Fibroblast of peridontal ligament (primary cell): ENCODE results near the gene USP8.
"Not testable (repeated sequence)": the region's sequence is repeated elsewhere in the genome, so short reads cannot be mapped to it uniquely, and the experiment has no call there.

ENCODE experiments used
- DNase-seq: peaks from one replicate; pipeline ENCODE4 v3.0.0-alpha.2; 2010; ENCODE audit errors: extremely low read depth

Gene USP8

DNA sequence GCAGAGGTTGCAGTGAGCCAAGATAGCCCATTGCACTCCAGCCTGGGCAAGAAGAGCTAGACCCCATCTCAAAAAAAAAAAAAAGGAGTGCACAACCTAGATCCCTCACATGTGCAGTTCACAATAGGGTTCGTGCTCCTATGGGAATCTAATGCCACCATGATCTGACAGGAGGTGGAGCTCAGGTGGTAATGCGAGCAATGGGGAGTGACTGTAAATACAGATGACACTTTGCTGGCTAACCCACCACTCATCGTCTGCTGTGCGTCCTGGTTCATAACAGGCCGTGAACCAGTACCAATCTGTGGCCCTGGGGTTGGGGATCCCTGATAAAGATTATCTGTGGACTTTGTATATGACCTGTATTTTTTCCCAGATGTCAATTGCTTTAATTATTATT lies 16.7 kb downstream of the USP8 start:
- DNase-seq = no peak

DNA sequence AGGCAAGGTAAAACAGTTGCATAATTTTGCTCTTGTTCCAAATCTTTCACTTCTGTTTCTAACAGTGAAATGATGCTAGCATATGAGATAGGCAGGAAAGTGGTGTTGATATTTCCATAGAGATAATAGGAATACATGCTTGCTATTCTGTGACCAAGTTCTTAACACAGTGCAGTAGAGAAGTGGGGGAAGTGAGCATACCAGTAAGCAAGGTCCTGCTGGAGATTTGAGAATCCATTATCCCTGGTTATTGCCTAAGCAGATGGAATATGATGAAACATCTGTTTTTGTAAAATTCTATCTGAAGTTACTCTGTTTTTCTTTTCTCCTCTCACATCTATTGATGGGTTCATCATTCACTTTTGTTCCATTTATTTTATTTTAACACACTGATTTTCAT lies 28.7 kb downstream of the USP8 start:
- peak; percentile 64 for DNase-seq

DNA sequence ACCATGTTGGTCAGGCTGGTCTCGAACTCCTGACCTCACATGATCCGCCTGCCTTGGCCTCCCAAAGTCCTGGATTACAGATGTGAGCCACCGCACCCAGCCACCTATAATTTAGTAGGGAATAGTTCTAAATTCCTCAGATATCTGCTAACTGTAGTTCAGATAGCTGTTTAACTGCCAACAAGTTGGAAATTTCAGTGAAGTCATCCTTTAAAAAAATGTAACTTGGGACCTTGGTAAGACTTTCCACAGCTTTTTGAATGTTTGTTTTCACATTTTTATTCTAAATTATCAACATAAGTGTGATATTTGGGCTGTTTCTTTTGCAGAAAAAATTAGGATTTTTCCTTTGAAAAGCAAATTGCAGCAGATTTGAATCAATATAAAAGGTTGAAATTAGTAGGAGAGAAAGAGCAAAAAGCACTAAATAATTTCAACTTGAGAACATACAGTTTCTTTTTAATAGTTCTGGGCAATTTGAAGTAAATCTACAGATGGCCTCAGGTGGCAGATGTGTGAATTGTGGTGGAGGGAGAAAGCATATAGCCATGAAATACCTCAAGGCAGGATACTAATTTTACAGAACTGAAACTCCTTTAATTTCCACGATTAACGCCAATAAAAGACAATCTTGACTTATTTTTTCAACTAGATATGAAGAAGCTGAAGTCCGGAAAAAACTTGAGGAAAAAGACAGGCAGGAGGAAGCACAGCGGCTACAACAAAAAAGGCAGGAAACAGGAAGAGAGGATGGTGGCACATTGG lies 34.3 kb downstream of the USP8 start:
- DNase-seq = peak; percentile 43

DNA sequence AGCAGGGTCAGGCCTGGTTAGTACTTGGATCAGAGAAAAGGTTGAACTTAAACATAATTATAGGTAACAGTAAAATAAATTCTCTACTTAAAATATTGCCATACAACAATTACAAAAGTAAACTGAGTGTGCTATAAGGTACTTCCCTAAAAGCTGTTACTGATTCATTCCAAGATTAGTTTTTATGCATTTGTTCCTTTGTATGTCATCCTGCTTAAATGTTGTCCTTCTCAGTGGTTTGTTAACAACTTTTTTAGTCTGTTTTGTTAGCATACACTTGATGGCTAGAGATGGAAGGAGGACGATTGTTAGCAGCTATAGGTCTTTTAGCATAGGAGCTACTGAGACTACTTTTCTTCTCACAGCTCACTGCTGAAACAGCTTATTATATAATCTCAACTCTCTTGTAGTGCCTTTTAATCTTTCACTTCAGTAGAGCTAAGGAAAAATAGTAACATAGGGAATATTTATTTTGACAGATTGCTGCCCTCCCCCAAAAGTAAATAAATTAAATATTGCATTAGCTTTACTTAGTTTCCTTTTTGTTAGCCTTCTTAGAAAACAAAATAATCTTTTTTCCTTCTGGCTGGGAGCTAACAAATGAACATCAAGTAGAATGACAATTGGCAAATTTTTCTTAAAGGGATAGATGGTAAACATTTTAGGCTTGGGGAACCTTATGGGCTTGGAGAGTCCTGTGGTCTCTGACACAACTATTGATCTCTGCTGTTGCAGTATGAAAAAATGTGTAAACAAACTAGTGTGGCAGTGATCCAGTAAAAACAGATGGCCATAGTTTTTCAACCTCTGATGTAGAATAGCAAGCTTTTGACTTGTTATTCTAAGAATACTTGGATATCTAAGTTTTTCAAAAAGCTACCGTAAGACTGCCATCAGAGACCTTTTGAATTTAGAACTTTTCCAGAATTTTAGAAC lies 39.5 kb downstream of the USP8 start:
- DNase-seq = peak; percentile 78

DNA sequence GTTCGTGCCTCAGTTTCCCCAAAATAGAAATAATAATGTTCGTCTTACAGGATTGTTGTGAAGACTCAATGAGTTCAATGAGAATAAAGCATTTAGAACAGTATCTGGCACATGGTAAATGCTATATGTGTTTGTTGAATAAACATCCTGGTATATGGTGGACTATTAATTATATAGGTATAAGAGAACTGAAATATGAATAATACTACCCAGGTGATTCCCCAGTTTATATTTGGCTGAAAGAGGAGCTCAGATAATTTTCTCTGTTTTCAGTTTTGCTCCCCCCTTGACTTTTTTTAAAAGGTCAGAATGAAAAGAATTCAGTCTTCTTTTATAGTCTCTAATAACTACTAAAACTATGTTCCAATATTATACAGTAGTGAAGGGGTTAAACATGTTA lies 46.9 kb downstream of the USP8 start:
- DNase-seq = no peak

DNA sequence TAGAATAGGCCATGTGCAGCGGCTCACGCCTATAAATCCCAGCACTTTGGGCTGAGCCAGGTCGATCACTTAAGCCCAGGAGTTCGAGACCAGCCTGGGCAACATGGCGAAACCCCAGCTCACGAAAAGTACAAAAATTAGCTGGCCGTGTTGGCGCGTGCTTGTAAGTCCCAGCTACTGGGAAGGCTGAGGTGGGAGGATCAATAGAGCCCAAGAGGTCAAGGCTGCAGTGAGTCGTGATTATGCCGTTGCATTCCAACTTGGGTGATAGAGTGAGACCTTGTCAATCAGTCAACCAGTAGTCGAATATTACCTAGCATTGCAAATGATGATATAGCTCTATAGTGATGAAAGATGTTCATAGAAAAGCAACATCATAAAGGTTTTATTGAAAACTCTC lies 51.9 kb downstream of the USP8 start:
- DNase-seq = no peak

DNA sequence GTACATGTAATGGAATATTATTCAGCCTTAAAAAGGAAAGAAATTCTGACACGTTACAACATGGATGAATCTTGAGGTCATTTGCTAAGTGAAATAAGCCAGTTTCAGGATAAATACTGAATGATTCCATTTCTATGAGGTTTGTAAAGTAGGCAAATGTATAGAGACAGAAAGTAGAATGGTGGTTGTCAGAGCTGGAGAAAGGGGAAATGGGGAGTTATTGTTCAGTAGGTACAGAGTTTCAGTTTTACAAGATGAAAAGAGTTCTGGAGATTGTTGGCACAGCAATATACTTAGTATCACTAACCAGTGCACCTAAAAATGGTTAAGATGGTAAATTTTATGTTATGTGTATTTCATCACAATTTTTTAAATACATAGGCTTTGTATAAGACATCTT lies 60.6 kb downstream of the USP8 start:
- no peak for DNase-seq

DNA sequence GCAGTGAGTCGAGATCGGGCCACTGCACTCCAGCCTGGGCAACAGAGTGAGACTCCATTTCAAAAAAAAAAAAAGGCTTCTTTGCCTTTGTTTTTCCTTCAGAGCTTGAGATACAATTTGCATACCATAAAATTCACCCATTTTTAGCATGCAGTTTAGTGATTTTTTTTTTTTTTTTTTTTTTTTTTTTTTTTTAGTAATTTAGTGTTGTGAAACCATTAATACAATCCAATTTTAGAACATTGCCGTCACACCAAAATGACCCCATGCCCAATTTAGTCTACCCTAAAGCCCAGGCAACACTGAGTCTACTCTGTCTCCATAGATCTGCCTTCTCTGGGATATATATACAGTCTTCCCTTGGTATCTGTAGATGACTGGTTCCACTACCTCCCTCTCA lies 61.2 kb downstream of the USP8 start:
- no peak for DNase-seq

DNA sequence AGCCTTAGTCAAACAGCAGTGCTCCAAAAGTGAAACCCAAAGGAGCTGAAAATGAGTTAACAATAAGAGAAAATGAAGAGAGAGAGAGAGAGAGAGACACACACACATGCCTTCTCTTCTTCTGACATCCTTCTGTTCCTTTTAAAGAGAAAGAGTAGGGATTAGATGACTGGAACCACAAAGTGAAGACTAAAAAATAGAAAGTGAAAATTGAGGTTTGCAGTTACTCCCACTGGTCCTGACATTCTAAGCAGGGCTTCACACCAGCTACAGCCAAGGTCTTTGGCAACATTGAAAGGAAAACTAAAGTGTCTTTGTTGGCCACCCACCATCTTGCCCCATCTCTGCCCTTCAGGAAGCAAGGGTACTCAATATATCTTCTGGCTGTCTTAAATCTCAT lies 63.1 kb downstream of the USP8 start:
- no peak for DNase-seq

DNA sequence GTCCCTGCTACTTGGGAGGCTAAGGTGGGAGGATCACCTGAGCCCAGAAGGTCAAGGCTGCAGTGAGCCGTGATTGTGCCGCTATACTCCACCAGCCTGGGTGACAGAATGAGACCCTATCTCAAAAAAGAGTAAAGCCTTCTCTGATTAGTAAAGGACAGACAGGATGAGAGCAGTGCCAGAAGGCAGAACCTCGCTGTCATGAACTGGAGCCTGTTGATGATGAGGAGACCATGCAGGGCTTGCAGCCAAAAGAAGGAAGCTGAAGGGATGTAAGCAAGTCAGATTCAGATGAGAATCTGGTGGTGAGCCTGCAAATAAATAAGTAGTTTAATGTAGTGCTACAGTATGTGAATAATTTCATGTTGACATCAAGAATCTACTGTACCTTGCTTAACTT lies 69.4 kb downstream of the USP8 start:
- no peak for DNase-seq

DNA sequence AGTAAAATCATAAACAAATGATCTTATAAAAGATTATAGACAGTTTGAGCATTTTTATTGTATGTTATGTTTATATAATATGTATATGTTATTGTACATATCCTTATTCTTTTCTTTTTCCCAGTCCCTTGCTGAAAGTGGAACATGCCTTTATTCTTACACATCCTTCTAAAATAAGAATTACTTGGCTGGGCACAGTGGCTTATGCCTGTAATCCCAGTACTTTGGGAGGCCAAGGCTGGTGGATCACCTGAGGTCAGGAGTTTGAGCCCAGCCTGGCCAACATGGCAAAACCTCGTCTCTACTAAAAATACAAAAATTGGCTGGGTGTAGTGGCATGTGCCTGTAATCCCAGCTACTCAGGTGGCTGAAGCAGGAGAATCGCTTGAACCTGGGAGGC lies 70.3 kb downstream of the USP8 start:
- DNase-seq = not testable (repeated sequence)

DNA sequence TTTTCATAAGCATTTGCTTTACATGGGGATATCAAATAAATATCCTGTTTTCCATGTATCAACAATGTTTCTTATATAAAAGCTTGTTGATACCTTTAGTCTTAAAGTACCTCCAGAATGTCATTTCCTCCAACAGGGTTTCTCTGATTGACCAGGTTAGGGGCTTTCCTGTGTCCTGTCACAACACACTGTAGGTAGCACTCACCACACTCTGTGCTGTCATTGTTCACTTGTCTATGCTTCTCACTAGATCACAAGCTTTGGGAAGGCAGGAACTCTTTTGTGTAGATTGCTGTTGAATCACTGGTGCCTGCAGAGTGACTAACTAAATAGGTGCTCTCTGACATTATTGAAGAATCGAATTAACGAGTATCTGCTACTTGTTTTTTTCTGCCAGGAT lies 72.5 kb downstream of the USP8 start:
- DNase-seq = no peak

DNA sequence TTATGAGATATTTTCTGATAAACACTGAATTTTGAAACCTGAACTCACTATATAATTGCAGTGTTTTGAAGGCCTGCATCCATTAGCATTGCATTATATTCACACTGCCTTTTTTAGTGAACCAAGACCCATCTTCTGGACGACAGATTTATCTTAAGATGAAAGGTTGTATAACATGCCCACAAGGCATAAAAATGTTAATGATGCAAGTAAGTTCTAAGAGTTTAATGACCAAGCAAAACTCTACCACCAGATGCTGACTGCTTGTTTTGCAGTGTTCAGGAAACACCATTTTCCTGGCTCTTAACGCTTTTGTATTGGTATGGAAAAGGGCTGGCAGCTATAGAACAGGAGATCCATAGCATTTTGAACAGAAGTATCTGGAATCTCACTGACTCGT lies 76.1 kb downstream of the USP8 start:
- no peak for DNase-seq

DNA sequence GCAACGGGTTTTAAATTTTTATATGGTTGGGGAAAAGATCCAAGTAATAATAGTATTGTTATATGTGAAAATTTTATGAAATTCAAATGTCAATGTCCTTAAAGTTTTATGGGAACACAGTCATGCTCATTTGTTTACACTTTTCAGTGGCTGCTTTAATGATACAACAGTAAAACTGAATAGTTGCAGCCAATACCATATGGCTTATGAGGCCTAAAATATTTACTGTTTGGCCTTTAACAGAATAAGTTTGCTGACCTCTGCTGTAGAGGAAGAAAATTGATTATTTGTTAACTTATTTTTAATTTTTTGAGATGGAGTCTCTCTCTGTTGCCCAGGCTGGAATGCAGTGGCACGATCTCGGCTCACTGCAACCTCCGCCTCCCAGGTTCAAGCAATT lies 77.6 kb downstream of the USP8 start:
- DNase-seq = no peak

DNA sequence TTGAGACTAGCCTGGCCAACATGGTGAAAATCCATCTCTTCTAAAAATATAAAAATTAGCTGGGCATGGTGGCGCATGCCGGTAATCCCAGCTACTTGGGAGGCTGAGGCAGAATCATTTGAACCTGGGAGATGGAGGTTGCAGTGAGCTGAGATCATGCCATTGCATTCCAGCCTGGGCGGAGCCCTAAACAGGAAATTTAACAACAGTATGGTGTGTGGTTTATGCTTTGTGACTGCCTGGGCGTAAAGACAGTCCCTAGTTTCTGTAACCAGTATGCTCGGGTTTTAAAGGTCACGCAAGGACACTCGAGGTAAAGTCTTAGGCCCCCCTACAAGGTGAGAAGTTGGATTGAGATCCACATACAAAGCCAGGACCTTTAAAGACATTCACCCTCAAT lies 78.9 kb downstream of the USP8 start:
- no peak for DNase-seq

DNA sequence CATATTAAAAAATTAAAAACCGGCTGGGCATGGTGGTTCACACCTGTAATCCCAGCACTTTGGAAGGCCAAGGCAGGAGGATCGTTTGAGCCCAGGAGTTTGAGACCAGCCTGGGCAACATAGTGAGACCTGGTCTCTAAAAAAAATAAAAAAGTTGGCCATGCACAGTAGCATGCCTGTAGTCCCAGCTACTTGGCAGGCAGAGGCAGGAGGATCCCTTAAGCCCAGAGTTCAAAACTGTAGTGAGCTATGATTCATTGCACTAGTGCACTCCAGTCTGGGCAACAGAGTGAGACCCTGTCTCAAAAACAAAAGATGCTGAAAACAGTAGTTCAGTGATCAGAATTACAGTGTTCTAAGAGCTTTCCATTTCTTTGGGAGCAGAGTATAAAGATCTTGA lies 81.5 kb downstream of the USP8 start:
- DNase-seq = not testable (repeated sequence)

DNA sequence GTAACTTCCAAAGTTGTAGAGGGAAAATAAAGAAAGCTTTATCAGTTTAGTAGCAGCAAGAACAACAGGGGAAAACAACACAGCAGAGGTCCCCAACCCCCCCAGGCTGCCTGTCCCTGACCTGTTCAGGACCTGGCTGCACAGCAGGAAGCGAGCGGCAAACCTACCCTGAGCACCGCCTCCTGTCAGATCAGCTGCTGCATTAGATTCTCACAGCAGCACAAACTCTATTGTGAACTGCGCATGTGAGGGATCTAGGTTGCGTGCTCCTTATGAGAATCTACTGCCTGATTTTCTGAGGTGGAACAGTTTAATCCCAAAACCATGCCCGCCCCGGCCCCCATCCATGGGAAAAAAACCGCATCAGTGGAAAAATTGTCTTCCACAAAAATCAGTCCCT lies 81.9 kb downstream of the USP8 start:
- no peak for DNase-seq

DNA sequence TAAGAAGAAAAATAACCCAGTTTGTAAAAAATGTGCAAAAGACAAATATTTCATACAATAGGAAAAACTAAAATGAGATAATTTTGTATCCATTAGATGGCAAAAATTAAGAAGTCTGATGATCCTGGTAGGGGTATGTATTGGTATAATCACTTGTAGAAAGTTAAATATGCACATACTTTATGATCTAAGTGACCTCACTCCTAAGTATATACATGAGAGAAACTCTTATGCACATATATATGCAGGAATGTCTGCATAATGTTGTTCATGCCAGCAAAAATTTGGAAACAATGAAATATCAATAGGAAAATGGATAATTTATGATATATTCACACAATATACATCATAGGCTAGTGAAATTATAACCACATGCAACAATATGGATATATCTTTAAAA lies 88.8 kb downstream of the USP8 start:
- no peak for DNase-seq

DNA sequence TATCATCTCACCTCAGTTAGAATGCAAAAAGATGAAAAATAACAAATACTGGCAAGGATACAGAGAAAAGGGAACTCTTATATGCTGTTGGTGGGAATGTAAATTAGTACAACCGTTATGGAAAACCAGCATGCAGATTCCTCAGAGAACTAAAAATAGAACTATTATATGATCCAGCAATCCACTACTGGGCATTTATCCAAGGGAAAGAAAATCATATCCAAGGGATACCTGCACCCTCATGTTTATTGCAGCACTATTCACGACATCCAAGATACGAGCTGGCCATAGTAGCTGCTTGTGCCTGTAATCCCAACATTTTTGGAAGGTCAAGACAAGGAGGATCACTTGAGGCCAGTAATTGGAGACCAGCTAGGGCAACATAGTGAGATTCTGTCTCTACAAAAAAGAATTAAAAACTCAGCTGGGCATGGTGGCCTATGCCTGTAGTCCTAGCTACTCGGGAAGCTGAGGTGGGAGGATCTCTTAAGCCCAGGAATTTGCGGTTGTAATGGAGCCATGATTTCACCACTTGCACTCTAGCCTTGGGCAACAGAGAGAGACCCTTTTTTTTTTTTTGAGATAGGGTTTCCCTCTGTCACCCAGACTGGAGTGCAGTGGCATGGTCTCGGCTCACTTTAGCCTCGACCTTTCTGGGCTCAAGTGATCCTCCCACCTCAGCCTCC lies 95.7 kb downstream of the USP8 start:
- DNase-seq = peak; percentile 50

DNA sequence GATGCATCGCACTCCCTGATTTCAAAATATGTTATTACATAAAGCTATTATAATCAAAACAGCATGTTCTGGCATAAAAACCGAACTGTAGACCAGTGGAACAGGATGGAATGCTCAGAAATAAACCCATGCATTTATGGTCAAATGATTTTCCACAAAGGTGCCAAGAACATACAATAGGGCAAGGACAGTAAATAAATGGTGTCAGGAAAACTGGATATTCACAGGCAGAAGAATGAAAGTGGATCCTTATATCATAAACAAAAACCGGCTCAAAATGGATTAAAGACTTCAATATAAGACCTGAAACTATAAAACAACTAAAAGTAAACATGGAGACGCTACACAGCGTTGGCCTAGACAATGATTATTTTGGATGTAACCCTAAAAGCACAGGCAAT lies 99.6 kb downstream of the USP8 start:
- peak; percentile 93 for DNase-seq

DNA sequence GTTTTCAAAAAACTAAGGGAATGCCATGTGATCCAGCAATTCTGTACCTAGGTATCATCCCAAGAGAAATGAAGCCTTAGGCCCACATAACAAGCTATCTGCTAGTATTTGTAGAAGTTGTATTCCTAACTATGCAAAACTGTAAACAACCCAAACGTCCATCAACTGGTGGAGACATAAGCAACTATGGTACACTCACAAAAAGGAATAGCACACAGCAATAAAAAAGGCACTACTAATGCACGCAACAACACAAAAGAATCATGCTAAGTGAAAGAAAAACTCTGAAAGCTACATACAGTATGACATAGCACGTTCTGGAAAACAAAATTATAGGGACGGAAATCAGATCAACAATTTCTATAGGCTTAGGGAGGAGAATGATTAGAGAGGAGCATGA lies 107.0 kb downstream of the USP8 start:
- DNase-seq = no peak

DNA sequence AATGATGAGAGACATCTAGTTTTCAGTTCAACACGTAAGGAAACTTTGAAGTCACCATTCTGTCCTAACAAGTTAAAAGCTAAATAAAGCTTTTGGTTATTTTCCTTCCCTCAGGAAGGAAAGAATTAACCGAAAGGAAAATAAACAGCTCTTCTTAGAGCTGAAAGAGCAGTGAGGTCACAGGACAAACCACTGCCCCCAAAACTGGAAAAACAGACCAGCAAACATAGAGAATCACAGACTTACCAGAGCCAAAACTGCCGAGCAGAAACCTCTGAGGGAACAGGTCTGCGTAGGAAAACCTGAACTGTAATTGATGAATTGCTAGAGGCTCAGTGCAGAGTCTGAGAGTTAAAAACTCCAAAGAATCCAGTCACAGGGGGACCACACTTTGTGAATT lies 107.6 kb downstream of the USP8 start:
- peak; percentile 64 for DNase-seq

DNA sequence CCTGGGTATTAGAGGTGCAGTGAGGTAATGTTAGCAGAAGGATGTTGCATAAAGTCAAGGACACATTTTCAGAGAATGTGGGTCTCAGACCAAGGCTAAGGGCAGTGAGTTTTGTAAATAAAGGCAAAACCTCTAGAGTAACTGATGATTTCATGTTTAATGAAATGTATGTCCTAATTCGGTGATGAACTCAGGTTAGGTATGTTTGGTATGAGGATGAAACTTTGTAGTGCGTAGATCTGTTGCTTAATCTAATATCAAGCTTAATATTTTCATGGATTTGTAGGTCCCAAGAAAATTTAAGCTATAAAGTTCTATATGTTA lies 118.6 kb downstream of the USP8 start:
- no peak for DNase-seq
